Hepatocyte (in vitro differentiated cells): ENCODE results near the gene THYN1. TPM values are rescaled to one million over a fixed set of nuclear protein-coding genes. Genes with fewer than 3 reads are reported as not detected.

Source experiments
- DNase-seq: peaks from one replicate; pipeline ENCODE4 v3.0.0-alpha.2; 2016; ENCODE audit warnings: low spot score
- H2AFZ ChIP-seq: fragments of 200-600 bp; sonication (generic); 2 replicates; pipeline ENCODE4 v1.6.0; 2016; ENCODE audit warnings: antibody characterized with exemption, mild to moderate bottlenecking
- H3K27ac ChIP-seq: fragments of 200-600 bp; sonication (generic); 2 replicates; pipeline ENCODE4 v1.5.1; 2016; ENCODE audit warnings: mild to moderate bottlenecking
- H3K27me3 ChIP-seq: fragments of 200-600 bp; sonication (generic); 2 replicates; pipeline ENCODE4 v1.6.1; 2016
- H3K36me3 ChIP-seq: fragments of 200-600 bp; sonication (generic); replicated peaks from 2 replicates; pipeline ENCODE4 v1.5.1; 2016; ENCODE audit warnings: low read depth; ENCODE audit not compliant: insufficient read depth
- H3K4me1 ChIP-seq: fragments of 200-600 bp; sonication (generic); 2 replicates; pipeline ENCODE4 v1.5.1; 2016; ENCODE audit warnings: mild to moderate bottlenecking, moderate library complexity; ENCODE audit not compliant: insufficient read depth
- H3K4me2 ChIP-seq: fragments of 200-600 bp; sonication (generic); 2 replicates; pipeline ENCODE4 v1.6.0; 2016
- H3K4me3 ChIP-seq: fragments of 200-600 bp; sonication (generic); 2 replicates; pipeline ENCODE4 v1.5.1; 2016; ENCODE audit warnings: mild to moderate bottlenecking
- H3K79me2 ChIP-seq: fragments of 200-600 bp; sonication (generic); 2 replicates; pipeline ENCODE4 v1.6.0; 2017; ENCODE audit warnings: mild to moderate bottlenecking
- H3K9me2 ChIP-seq: fragments of 200-600 bp; sonication (generic); replicated peaks from 2 replicates; pipeline ENCODE4 v1.6.0; 2017; ENCODE audit warnings: mild to moderate bottlenecking; ENCODE audit not compliant: insufficient read depth
- H3K9me3 ChIP-seq: fragments of 200-600 bp; sonication (generic); 2 replicates; pipeline ENCODE4 v1.5.1; 2016; ENCODE audit warnings: low read depth, mild to moderate bottlenecking
- H4K20me1 ChIP-seq: fragments of 200-600 bp; sonication (generic); 2 replicates; pipeline ENCODE4 v1.6.0; 2016; ENCODE audit warnings: mild to moderate bottlenecking; ENCODE audit not compliant: insufficient read depth, poor library complexity, severe bottlenecking
- EZH2 ChIP-seq: fragments of 200-600 bp; sonication (generic); IDR thresholded peaks from 2 replicates; pipeline ENCODE4 v1.6.1; 2016; ENCODE audit warnings: antibody characterized with exemption, mild to moderate bottlenecking, borderline replicate concordance
- EZH2phosphoT487 ChIP-seq: fragments of 200-600 bp; sonication (generic); IDR thresholded peaks from one replicate; pipeline ENCODE4 v1.6.1; 2018; ENCODE audit warnings: antibody characterized with exemption, mild to moderate bottlenecking, low read depth, moderate library complexity; ENCODE audit not compliant: unreplicated experiment, severe bottlenecking
- WGBS: methylation state at CpG from one replicate; pipeline ENCODE4 v1.1.6; 2016; ENCODE audit warnings: low lambda C conversion rate; ENCODE audit errors: missing lambda C conversion rate; 5-methylcytosine and 5-hydroxymethylcytosine counted together
- polyA plus RNA-seq: library from polyadenylated mRNA; unstranded; fragments of >200 nt; fragmentation: Nextera tagmentation; extraction: Ambion mirVana; gene quantifications from 2 replicates; pipeline ENCODE4 v1.2.1, GENCODE V29; 2016
- total RNA-seq: library from RNA; depleted of rRNA; stranded (reverse); fragments of >200 nt; gene quantifications from 2 replicates; pipeline ENCODE4 v1.2.3, GENCODE V29; 2014
- TF ChIP-seq, protein P1 (sequence below): fragments of 200-600 bp; sonication (generic); IDR thresholded peaks from 2 replicates; pipeline ENCODE4 v1.5.1; 2016; ENCODE audit warnings: antibody characterized with exemption, mild to moderate bottlenecking; ENCODE audit not compliant: poor library complexity

THYN1 gene
- total and polyA plus RNA-seq, 2 experiments from 2014 or later = 45.7 to 59.8 TPM

- Histone ChIP-seq H3K9me2 (no peaks in the 10 kb centered on the region), H3K79me2 (peaks cover 28% of the 10 kb centered on the region), H2AFZ (no peak overlapping the region), H3K36me3 (no peaks in the 10 kb centered on the region), H3K4me1 (no peaks in the 10 kb centered on the region), H3K27ac (no peak overlapping the region), H3K27me3 (no peaks in the 10 kb centered on the region), H3K4me3 (no peak overlapping the region), H3K9me3 (no peaks in the 10 kb centered on the region), H4K20me1 (peaks cover 3% of the 10 kb centered on the region), H3K4me2 (no peak overlapping the region)
- 92% methylated on average over 4 of the region's 4 CpGs for WGBS
- DNase-seq = no peak
- TF ChIP-seq EZH2 = no peak
- no peak for TF ChIP-seq EZH2phosphoT487
- TF ChIP-seq, protein P1, sequence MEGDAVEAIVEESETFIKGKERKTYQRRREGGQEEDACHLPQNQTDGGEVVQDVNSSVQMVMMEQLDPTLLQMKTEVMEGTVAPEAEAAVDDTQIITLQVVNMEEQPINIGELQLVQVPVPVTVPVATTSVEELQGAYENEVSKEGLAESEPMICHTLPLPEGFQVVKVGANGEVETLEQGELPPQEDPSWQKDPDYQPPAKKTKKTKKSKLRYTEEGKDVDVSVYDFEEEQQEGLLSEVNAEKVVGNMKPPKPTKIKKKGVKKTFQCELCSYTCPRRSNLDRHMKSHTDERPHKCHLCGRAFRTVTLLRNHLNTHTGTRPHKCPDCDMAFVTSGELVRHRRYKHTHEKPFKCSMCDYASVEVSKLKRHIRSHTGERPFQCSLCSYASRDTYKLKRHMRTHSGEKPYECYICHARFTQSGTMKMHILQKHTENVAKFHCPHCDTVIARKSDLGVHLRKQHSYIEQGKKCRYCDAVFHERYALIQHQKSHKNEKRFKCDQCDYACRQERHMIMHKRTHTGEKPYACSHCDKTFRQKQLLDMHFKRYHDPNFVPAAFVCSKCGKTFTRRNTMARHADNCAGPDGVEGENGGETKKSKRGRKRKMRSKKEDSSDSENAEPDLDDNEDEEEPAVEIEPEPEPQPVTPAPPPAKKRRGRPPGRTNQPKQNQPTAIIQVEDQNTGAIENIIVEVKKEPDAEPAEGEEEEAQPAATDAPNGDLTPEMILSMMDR = no peak
Measured at GRCh38 chr11:134233729-134234179, 19.4 kb downstream of the THYN1 start.

- no peaks in the 10 kb centered on the region for H3K27me3 ChIP-seq
- no peaks in the 10 kb centered on the region for H3K36me3 ChIP-seq
- H4K20me1 ChIP-seq = peaks cover 7% of the 10 kb centered on the region
- DNase-seq = no peak
- H3K9me2 ChIP-seq = no peaks in the 10 kb centered on the region
- 83% methylated on average over 10 of the region's 10 CpGs for WGBS
- H3K4me2 ChIP-seq = no peak overlapping the region
- no peaks in the 10 kb centered on the region for H3K9me3 ChIP-seq
- no peak overlapping the region for H3K4me3 ChIP-seq
- no peak for TF ChIP-seq EZH2
- TF ChIP-seq EZH2phosphoT487 = no peak
- TF ChIP-seq, protein P1 = no peak
- peaks cover 44% of the 10 kb centered on the region for H3K79me2 ChIP-seq
- peaks cover 4% of the 10 kb centered on the region for H3K4me1 ChIP-seq
- H3K27ac ChIP-seq = no peak overlapping the region
- H2AFZ ChIP-seq = no peak overlapping the region
Measured at GRCh38 chr11:134231958-134232659, 21.0 kb downstream of the THYN1 start.

- no peak overlapping the region for H3K4me2 ChIP-seq
- no peaks in the 10 kb centered on the region for H3K9me2 ChIP-seq
- H3K79me2 ChIP-seq = peaks cover 62% of the 10 kb centered on the region
- H4K20me1 ChIP-seq = peaks cover 24% of the 10 kb centered on the region
- 83% methylated on average over 4 of the region's 4 CpGs for WGBS
- H3K9me3 ChIP-seq = no peaks in the 10 kb centered on the region
- no peaks in the 10 kb centered on the region for H3K36me3 ChIP-seq
- TF ChIP-seq, protein P1 = no peak
- TF ChIP-seq EZH2phosphoT487 (no peak), EZH2 (no peak)
- H3K27ac ChIP-seq = no peak overlapping the region
- DNase-seq = no peak
- H3K4me1 ChIP-seq = peaks cover 13% of the 10 kb centered on the region
- H2AFZ ChIP-seq = no peak overlapping the region
- H3K4me3 ChIP-seq = no peak overlapping the region
- H3K27me3 ChIP-seq = no peaks in the 10 kb centered on the region
Measured at GRCh38 chr11:134230339-134230738, 22.8 kb downstream of the THYN1 start.
